Measurements from ENCODE around the gene CCNF.

The CCNF gene

DNA sequence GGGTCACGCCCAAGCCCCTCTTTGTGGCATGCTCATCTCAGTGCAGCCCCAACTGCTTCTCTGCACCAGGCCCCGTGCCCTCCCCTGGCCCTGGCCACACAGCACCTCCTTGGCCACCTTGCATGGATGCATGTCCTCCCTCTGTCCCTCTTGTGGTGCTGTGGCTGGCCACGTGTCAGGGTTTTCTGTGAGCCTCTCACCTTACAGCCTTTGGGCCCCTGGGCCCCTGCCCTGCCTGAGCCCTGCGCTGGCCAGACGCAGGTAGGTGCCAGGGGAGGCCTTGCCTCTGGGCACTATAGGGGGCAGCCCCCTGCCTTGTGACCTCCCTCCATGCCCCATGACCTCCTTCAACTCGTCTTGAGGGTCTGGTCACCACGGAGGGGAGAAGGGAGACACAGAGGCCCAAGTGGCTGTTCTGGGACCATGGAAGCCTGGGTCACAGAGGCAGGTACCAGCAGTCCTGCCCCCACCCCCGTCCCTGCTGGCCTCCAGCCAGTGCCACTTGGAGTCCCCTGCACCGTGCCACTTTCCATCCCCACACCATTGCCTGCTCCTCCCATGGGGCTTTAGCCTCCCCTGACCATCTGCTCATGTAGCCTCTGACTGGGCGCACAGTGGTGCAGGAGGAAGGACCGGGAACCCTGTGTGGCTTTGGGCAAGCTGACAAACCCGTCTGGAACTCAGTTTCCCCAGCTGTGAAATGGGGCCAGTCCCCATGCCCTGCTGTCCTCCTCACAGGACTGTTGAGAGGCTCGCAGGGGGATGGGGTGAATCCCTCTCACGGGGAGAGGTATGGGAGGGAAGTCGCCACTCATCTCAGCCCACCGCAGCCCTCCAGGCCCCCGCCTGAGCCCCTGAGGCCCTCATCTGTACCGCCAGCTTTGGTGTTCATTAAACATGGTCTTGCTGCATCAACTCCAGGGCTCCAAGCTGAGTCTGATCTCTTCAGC lies 73.0 kb downstream of the CCNF start:
- DNase-seq (ENCODE audit: low read depth), result no peak

DNA sequence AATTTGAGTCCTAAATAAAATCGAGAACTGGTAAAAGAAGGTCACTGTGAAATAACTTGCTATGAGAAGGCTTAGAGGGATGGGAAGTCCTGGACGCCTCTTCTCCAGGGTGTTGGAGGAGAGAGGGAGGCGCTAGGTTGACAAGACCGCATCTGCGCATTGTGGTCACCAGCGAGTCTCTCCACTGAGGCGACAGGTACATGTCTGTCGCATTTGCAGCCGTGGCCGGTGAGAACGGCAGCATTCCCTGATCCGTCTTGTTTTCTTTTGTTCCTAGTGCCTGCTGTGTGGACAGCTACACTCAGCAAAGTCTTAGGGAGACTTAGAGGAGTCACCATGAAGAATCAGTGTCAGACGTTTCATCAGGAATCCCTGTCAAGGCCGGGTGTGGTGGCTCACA lies 76.4 kb downstream of the CCNF start:
- no peak for DNase-seq (ENCODE audit: low read depth)

DNA sequence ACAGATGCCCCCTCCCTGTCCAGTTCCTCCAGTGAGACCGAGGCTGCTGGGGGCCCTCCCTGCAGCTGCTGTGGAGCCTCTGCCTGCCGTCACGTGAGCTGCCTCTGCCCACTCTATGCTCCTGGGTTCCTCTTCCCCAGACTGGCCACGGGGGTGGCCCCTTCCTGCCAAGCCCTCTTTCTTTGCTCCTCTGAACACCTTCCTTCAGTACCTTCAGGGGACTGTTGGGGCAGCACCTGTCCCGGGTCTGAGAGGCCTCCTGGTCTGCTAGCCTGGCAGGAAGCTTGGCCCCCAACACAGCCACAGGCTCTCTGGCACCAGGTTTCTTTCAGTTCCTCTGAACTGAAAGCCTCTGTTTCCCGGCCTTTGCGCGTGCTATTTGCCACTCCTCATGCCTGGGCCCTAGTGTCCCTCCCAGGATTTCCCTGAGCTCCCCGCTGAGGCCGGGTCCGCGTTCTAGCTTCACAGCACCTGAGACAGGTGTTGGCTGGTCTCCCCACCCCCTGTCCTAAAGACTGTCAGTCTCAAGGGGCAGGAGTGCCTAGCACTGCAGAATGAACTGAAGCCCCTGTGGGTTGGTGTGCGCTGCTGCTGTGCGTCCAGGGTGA lies 77.9 kb downstream of the CCNF start:
- no peak for DNase-seq (ENCODE audit: low read depth)

DNA sequence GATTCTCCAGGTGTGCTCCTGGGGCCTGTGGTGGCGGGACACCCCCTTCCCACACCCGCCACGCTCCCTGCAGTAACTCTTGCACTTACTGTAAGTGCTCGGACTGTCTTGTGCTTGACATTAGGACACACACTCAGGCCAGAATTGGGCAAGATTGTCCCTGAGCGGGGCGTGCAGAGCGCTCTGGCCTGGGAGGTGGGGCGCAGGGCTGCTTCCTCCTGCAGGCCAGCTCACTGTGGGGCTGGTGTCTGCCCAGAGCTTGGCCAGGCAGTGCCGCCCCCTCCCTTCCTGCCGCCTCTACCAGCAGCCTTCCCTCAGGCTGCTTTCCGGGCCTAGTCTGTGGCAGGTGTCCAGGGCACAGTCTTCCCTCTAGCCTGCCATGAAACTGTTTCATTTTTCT lies 78.4 kb downstream of the CCNF start:
- no peak for DNase-seq (ENCODE audit: low read depth)
